GM12891 (cell line): ENCODE results near the gene PIPOX.

Experiments used
- POLR2A ChIP-seq: IDR thresholded peaks from 2 replicates; pipeline ENCODE4 v1.6.1; 2011; ENCODE audit warnings: low read depth, low read length, control low read depth
- POLR2AphosphoS5 ChIP-seq: IDR thresholded peaks from 2 replicates; pipeline ENCODE4 v1.6.1; 2011; ENCODE audit warnings: low read depth, low read length, control low read depth
- POU2F2 ChIP-seq: IDR thresholded peaks from 2 replicates; pipeline ENCODE4 v1.6.1; 2011; ENCODE audit warnings: low read depth, mild to moderate bottlenecking, control low read depth, low read length, moderate library complexity

GRCh38 chr17:29010129-29010528, 32.8 kb upstream of the PIPOX start:
- no peak for TF ChIP-seq POLR2A
- TF ChIP-seq POLR2AphosphoS5 = no peak
- no peak for TF ChIP-seq POU2F2
